H1 (cell line): ENCODE results near the gene CYP46A1. TPM values are rescaled to one million over a fixed set of nuclear protein-coding genes. Genes with fewer than 3 reads are reported as not detected.

ENCODE experiments used
- CTCF ChIA-PET: fragments of 300-600 bp; sonication (Branson Sonifier 250); formaldehyde crosslinking; loops from one replicate; lab custom pipeline; 2021; ENCODE audit not compliant: partially characterized antibody; lab: Charles Lee
- POLR2A ChIA-PET: fragments of 300-600 bp; sonication (Branson Sonifier 250); formaldehyde crosslinking; loops from one replicate; lab custom pipeline; 2021; ENCODE audit warnings: inconsistent platforms; ENCODE audit not compliant: partially characterized antibody; lab: Charles Lee
- DNase-seq, 2 experiments: peaks; one replicate each; pipeline versions ENCODE4 v3.0.0 to v3.0.0-alpha.2; 2010 to 2022; ENCODE audit warnings: low spot score in 2 of 2, low read depth in 1 of 2, mixed read lengths in 1 of 2
- FAIRE-seq: peaks from 2 replicates; lab custom pipeline; 2011; peaks lifted over from hg19 to GRCh38; lab: Jason Lieb, UNC
- H2AFZ ChIP-seq: 2 replicates; pipeline ENCODE4 v1.8.1; 2012; ENCODE audit warnings: low read length, inconsistent platforms
- H2AK5ac ChIP-seq: 2 replicates; pipeline ENCODE4 v1.6.1; 2013; ENCODE audit warnings: low read depth, low read length
- H2BK120ac ChIP-seq: replicated peaks from 2 replicates; pipeline ENCODE3; 2013; ENCODE audit warnings: low read depth, low read length, inconsistent platforms
- H2BK12ac ChIP-seq: 2 replicates; pipeline ENCODE4 v1.6.1; 2013; ENCODE audit warnings: low read depth, low read length
- H2BK15ac ChIP-seq: 2 replicates; pipeline ENCODE4 v1.6.1; 2013; ENCODE audit warnings: low read length
- H2BK20ac ChIP-seq: 2 replicates; pipeline ENCODE4 v1.6.1; 2013; ENCODE audit warnings: low read length
- H2BK5ac ChIP-seq: 2 replicates; pipeline ENCODE4 v1.6.1; 2013; ENCODE audit warnings: low read depth, low read length
- H3K14ac ChIP-seq: 2 replicates; pipeline ENCODE4 v1.6.1; 2013; ENCODE audit warnings: inconsistent platforms; ENCODE audit not compliant: insufficient read length
- H3K18ac ChIP-seq: 2 replicates; pipeline ENCODE4 v1.6.1; 2013; ENCODE audit warnings: low read length; ENCODE audit errors: extremely low read depth
- H3K23ac ChIP-seq: 2 replicates; pipeline ENCODE4 v1.6.1; 2013; ENCODE audit warnings: inconsistent platforms; ENCODE audit not compliant: insufficient read length
- H3K23me2 ChIP-seq: 2 replicates; pipeline ENCODE4 v1.6.1; 2013; ENCODE audit warnings: low read depth, low read length
- H3K27ac ChIP-seq: 2 replicates; pipeline ENCODE4 v1.6.1; 2011; ENCODE audit warnings: low read depth, low read length, inconsistent platforms
- H3K27me3 ChIP-seq, 4 experiments: replicated peaks in 1 of 4; 1 replicate in 1 of 4; 2 replicates in 3 of 4; pipeline versions ENCODE4 v1.6.1 to v1.8.1; 2011 to 2013; ENCODE audit warnings: low read length in 3 of 4, mild to moderate bottlenecking in 3 of 4, inconsistent platforms in 2 of 4, mixed read lengths in 2 of 4, moderate library complexity in 1 of 4; ENCODE audit not compliant: control insufficient read depth in 3 of 4, insufficient read depth in 3 of 4; ENCODE audit errors: extremely low read depth in 1 of 4
- H3K36me3 ChIP-seq, 4 experiments: 2 replicates each; pipeline versions ENCODE4 v1.6.1 to v1.8.1; 2011 to 2013; ENCODE audit warnings: mild to moderate bottlenecking in 4 of 4, low read length in 3 of 4, moderate library complexity in 2 of 4, control low read depth in 1 of 4, inconsistent platforms in 1 of 4; ENCODE audit not compliant: insufficient read depth in 4 of 4, control insufficient read depth in 2 of 4
- H3K4ac ChIP-seq: replicated peaks from 2 replicates; pipeline ENCODE3; 2013; ENCODE audit warnings: low read length, low read depth, mixed read lengths, inconsistent platforms; ENCODE audit not compliant: insufficient read length
- H3K4me1 ChIP-seq, 4 experiments: replicated peaks in 1 of 4; 1 replicate in 1 of 4; 2 replicates in 3 of 4; pipeline versions ENCODE4 v1.6.1 to v1.8.1; 2011 to 2013; ENCODE audit warnings: low read length in 3 of 4, inconsistent platforms in 2 of 4, mixed read lengths in 1 of 4; ENCODE audit not compliant: insufficient read depth in 4 of 4, control insufficient read depth in 3 of 4
- H3K4me2 ChIP-seq, 2 experiments: 2 replicates each; pipeline versions ENCODE4 v1.6.1 to v1.8.1; 2011 to 2013; ENCODE audit warnings: low read depth in 2 of 2, low read length in 2 of 2, control low read depth in 1 of 2, inconsistent platforms in 1 of 2, mild to moderate bottlenecking in 1 of 2; ENCODE audit not compliant: insufficient read depth in 1 of 2
- H3K4me3 ChIP-seq, 4 experiments: fragments of 200-600, 300-600 bp in 1 of 4; sonication (generic), shearing (Covaris generic), sonication (Bioruptor Twin) in 1 of 4; 2 replicates each; pipeline versions ENCODE4 v1.5.1 to v1.8.1; 2011 to 2016; ENCODE audit warnings: low read length in 4 of 4, low read depth in 3 of 4, control low read depth in 2 of 4, inconsistent platforms in 2 of 4, mild to moderate bottlenecking in 2 of 4, mixed read lengths in 1 of 4, moderate library complexity in 1 of 4; ENCODE audit not compliant: insufficient read depth in 2 of 4; ENCODE audit errors: extremely low read depth in 1 of 4
- H3K56ac ChIP-seq: replicated peaks from 2 replicates; pipeline ENCODE3; 2013; ENCODE audit warnings: low read depth, mild to moderate bottlenecking, mixed read lengths, low read length, inconsistent platforms; ENCODE audit not compliant: insufficient read length
- H3K79me1 ChIP-seq: 2 replicates; pipeline ENCODE4 v1.6.1; 2013; ENCODE audit warnings: low read depth, low read length, control low read depth
- H3K79me2 ChIP-seq, 2 experiments: 2 replicates each; pipeline versions ENCODE4 v1.6.1 to v1.8.1; 2012 to 2013; ENCODE audit warnings: low read length in 2 of 2, mild to moderate bottlenecking in 2 of 2, inconsistent platforms in 1 of 2; ENCODE audit not compliant: insufficient read depth in 2 of 2, control insufficient read depth in 1 of 2
- H3K9ac ChIP-seq, 4 experiments: replicated peaks in 1 of 4; 1 replicate in 1 of 4; 2 replicates in 3 of 4; pipeline versions ENCODE4 v1.6.1 to v1.8.1; 2011 to 2013; ENCODE audit warnings: low read depth in 3 of 4, low read length in 3 of 4, control low read depth in 2 of 4, mild to moderate bottlenecking in 2 of 4, moderate library complexity in 2 of 4, inconsistent platforms in 1 of 4; ENCODE audit errors: extremely low read depth in 1 of 4
- H3K9me3 ChIP-seq, 2 experiments: 2 replicates each; pipeline versions ENCODE4 v1.6.1 to v1.8.1; 2012 to 2013; ENCODE audit warnings: mild to moderate bottlenecking in 2 of 2, moderate library complexity in 2 of 2, control low read depth in 1 of 2, inconsistent platforms in 1 of 2, low read depth in 1 of 2, low read length in 1 of 2, mixed read lengths in 1 of 2; ENCODE audit not compliant: insufficient read depth in 2 of 2
- H4K20me1 ChIP-seq, 2 experiments: replicated peaks in 1 of 2; 2 replicates each; pipeline versions ENCODE3 to v1.8.1; 2011 to 2013; ENCODE audit warnings: inconsistent platforms in 2 of 2, low read length in 2 of 2, mild to moderate bottlenecking in 1 of 2; ENCODE audit not compliant: insufficient read depth in 2 of 2, control insufficient read depth in 1 of 2
- H4K5ac ChIP-seq: 2 replicates; pipeline ENCODE4 v1.6.1; 2013; ENCODE audit warnings: low read length, low read depth, mixed read lengths, inconsistent platforms; ENCODE audit not compliant: insufficient read length
- H4K8ac ChIP-seq: 2 replicates; pipeline ENCODE4 v1.8.0; 2013; ENCODE audit warnings: mild to moderate bottlenecking, moderate library complexity, low read length, inconsistent platforms; ENCODE audit not compliant: insufficient read depth; ENCODE audit errors: extremely low read depth
- H4K91ac ChIP-seq: replicated peaks from 2 replicates; pipeline ENCODE3; 2013; ENCODE audit warnings: low read length, mixed read lengths, inconsistent platforms; ENCODE audit not compliant: insufficient read length
- BCL11A ChIP-seq, 2 experiments: IDR thresholded peaks; one replicate each; pipeline ENCODE4 v1.6.1; 2011; ENCODE audit warnings: low read depth in 2 of 2, low read length in 2 of 2, mild to moderate bottlenecking in 2 of 2
- CHD2 ChIP-seq: IDR thresholded peaks from 2 replicates; pipeline ENCODE4 v1.6.1; 2012; ENCODE audit warnings: low read length, improper control_type of control experiment
- EP300 ChIP-seq, 2 experiments: IDR thresholded peaks; 1 replicate in 1 of 2; 2 replicates in 1 of 2; pipeline ENCODE4 v1.6.1; 2011 to 2012; ENCODE audit warnings: low read depth in 2 of 2, low read length in 2 of 2, mild to moderate bottlenecking in 2 of 2, borderline replicate concordance in 1 of 2, inconsistent platforms in 1 of 2, moderate library complexity in 1 of 2
- GTF2F1 ChIP-seq: IDR thresholded peaks from 2 replicates; pipeline ENCODE4 v1.6.1; 2012; ENCODE audit warnings: low read depth, low read length, improper control_type of control experiment, borderline replicate concordance
- KDM1A ChIP-seq: fragments of 200-600, 300-600 bp; sonication (generic); IDR thresholded peaks from 2 replicates; pipeline ENCODE4 v1.7.1; 2016; ENCODE audit warnings: mild to moderate bottlenecking, low read length, borderline replicate concordance
- NRF1 ChIP-seq: IDR thresholded peaks from 2 replicates; pipeline ENCODE4 v1.6.1; 2011; ENCODE audit warnings: mild to moderate bottlenecking, low read depth, low read length, improper control_type of control experiment
- PHF8 ChIP-seq: fragments of 200-600 bp; sonication (generic); conservative IDR thresholded peaks from 2 replicates; pipeline ENCODE4 v1.7.1; 2012; ENCODE audit warnings: low read depth, mild to moderate bottlenecking, inconsistent platforms, low read length, moderate library complexity
- POU5F1 ChIP-seq: IDR thresholded peaks from 2 replicates; pipeline ENCODE4 v1.6.1; 2011; ENCODE audit warnings: low read depth, mild to moderate bottlenecking, low read length, moderate library complexity
- RFX5 ChIP-seq: IDR thresholded peaks from 2 replicates; pipeline ENCODE4 v1.6.1; 2011; ENCODE audit warnings: low read depth, low read length, improper control_type of control experiment, borderline replicate concordance
- RXRA ChIP-seq: IDR thresholded peaks from 2 replicates; pipeline ENCODE4 v1.6.1; 2011; ENCODE audit warnings: low read depth, mild to moderate bottlenecking, low read length, moderate library complexity; ENCODE audit not compliant: insufficient read depth
- SIRT6 ChIP-seq: IDR thresholded peaks from one replicate; pipeline ENCODE4 v1.7.1; 2012; ENCODE audit warnings: low read length, inconsistent platforms
- SP4 ChIP-seq: IDR thresholded peaks from 2 replicates; pipeline ENCODE4 v1.6.1; 2012; ENCODE audit warnings: low read length, inconsistent platforms
- WGBS, 2 experiments: shearing (Covaris generic) in 1 of 2; methylation state at CpG; one replicate each; pipeline versions ENCODE4 v1.1.6 to v1.1.7; 2013 to 2015; ENCODE audit warnings: low lambda C conversion rate in 2 of 2, mixed read lengths in 2 of 2, inconsistent platforms in 1 of 2, low coverage in 1 of 2, missing lambda C conversion rate in 1 of 2; ENCODE audit not compliant: insufficient replicate concordance in 2 of 2, insufficient coverage in 1 of 2, insufficient read length in 1 of 2; ENCODE audit errors: extremely low coverage in 1 of 2, missing lambda C conversion rate in 1 of 2; 5-methylcytosine and 5-hydroxymethylcytosine counted together
- polyA plus RNA-seq, 7 experiments: library from polyadenylated mRNA; depleted of rRNA in 3 of 7; stranded (reverse) in 5 of 7; unstranded in 2 of 7; fragments of >200 nt in 5 of 7; fragments of 200-250 nt in 2 of 7; gene quantifications; 1 replicate in 5 of 7; 2 replicates in 1 of 7; 4 replicates in 1 of 7; pipeline versions ENCODE4 v1.2.1 to v1.2.3, GENCODE V29; 2011 to 2013; ENCODE audit warnings: missing spikeins in 2 of 7, mixed read lengths in 2 of 7
- total RNA-seq: library from RNA; stranded (reverse); fragmentation: NEBNext Ultra II Directional; extraction: Animal tissue kit (Norgen Biotek cat#: 25700); gene quantifications from 2 replicates; pipeline ENCODE4 v1.2.1, GENCODE V29; 2021

Gene CYP46A1
- total and polyA plus RNA-seq, 2 of the 8 experiments (the other 6 are each of a cell fraction or from before 2014, with no cell fraction given), result 0.41 to 1.3 TPM

- Histone ChIP-seq H3K18ac (no peak overlapping the region; the same call in 1 of the 2 replicates), H3K4me1 (peaks cover 0 to 6% (median 6%) of the 10 kb centered on the region in 4 experiments; a peak in 5 of 7 replicates), H4K5ac (no peak overlapping the region), H3K14ac (no peak overlapping the region), H3K9me3 (no peaks in the 10 kb centered on the region), H2BK15ac (no peak overlapping the region), H4K20me1 (no peaks in the 10 kb centered on the region), H3K23me2 (peaks cover 2% of the 10 kb centered on the region; the same call in 1 of the 2 replicates), H3K27ac (no peak overlapping the region), H3K36me3 (no peaks in the 10 kb centered on the region; a peak in 1 of 8 replicates), H4K91ac (no peak overlapping the region), H2BK12ac (0 out of 2 replicates have a peak overlapping the region, but pooled peaks have one; percentile 68), H2BK5ac (no peak overlapping the region), H3K9ac (no peak overlapping the region), H2BK20ac (no peak overlapping the region), H2AFZ (no peak overlapping the region), H3K56ac (no peak overlapping the region), H2AK5ac (no peak overlapping the region), H3K79me1 (no peaks in the 10 kb centered on the region), H3K27me3 (0 out of 7 replicates have a peak, but pooled peaks cover 0 to 3% (median 0%) of the 10 kb centered on the region in 4 experiments), H4K8ac (peak overlapping the region; percentile 14; the same call in 1 of the 2 replicates), H3K4ac (no peak overlapping the region), H3K4me3 (no peak overlapping the region), H3K4me2 (no peak overlapping the region), H3K23ac (no peak overlapping the region), H3K79me2 (no peaks in the 10 kb centered on the region), H2BK120ac (no peak overlapping the region)
- FAIRE-seq, result no peak
- DNase-seq, result no peak
- POLR2A ChIA-PET, result no interaction called here
- CTCF ChIA-PET, result interaction anchor here (0.6 to 18.9 kb wide), 4 partner anchors 14 to 183 kb away, joined by 3 to 237 read pairs (median 78); no protein-coding TSS in a partner anchor
- 91% methylated on average over 6 of the region's 6 CpGs; no CpG with 5 or more reads in 1 of the 2 experiments for WGBS, 2 experiments
- TF ChIP-seq PHF8, result no peak
- no peak for TF ChIP-seq KDM1A
- no peak for TF ChIP-seq RXRA
- no peak for TF ChIP-seq CHD2
- TF ChIP-seq NRF1, result no peak
- TF ChIP-seq SP4, result no peak
- TF ChIP-seq RFX5, result no peak
- no peak for TF ChIP-seq GTF2F1
- no peak for TF ChIP-seq BCL11A (IDR thresholded peaks at IDR 0.05; ENCODE audit: low read depth in 2 of 2, low read length in 2 of 2)
- TF ChIP-seq EP300 (IDR thresholded peaks at IDR 0.05; ENCODE audit: borderline replicate concordance in 1 of 2, low read depth in 2 of 2, low read length in 2 of 2), result no peak
- TF ChIP-seq SIRT6, result no peak
- no peak for TF ChIP-seq POU5F1
Measured at GRCh38 chr14:99733211-99733539, 49.1 kb downstream of the CYP46A1 start.
